ENCODE results near the gene MAPKAPK2. TPM values are rescaled to one million over a fixed set of nuclear protein-coding genes. Genes with fewer than 3 reads are reported as not detected.

MAPKAPK2 gene
- total and polyA plus RNA-seq, 12 donors, result 25.3 to 129 (median 85.0) TPM

DNA sequence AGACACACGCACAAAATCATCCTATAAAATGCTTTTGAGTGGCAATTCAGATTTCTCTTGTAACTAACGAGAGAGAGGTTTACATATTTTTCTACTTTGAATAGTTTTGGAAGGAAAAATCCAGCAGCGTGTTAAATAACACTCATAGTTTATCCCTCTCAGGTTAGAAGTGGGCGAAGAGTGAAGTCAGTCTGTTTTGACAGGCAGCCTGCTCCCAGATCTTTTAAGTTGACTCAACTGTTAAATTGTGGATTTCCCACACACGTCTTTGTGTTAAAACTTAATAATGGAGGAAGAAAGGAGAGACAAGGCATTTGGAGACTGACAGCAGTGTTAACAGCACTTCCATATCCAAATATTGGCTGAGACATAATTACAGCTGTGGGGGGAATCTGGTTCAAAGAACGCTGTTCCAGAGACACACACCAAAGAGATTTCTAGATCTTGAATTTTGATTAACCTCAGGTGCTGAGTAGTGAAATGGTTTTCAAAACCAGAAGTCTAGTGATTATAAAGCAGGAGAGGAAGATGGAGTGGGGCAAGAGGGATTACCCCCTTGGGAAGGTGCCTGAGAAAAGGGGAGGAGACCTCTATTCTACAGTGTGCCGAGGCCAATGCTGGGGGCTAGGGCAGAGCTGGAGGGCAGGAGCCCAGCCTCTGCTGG, 2.7 kb downstream of the MAPKAPK2 start:
- Histone ChIP-seq H3K27me3 (no peaks in the 10 kb centered on the region), H3K27ac (peak overlapping the region; percentile 18 to 100 (median 95)), H3K4me3 (peak overlapping the region in 1 of 4 donors; percentile 98), H3K4me1 (replicated peaks in 1 of 2) (peaks cover 51 to 64% of the 10 kb centered on the region in 2 donors), H3K36me3 (replicated peaks in 1 of 2) (no peaks in the 10 kb centered on the region), H3K9me3 (replicated peaks in 1 of 3) (no peaks in the 10 kb centered on the region)
- no peak for DNase-seq
- intact Hi-C loops (cut with DNase I), result loop anchor here in 1 of 2 donors (5.0 kb wide), 1 partner anchor 35 kb away; no protein-coding TSS in a partner anchor
- WGBS, 4 donors, result 45 to 58% (median 48%) methylated on average over 7 of the region's 7 CpGs
- TF ChIP-seq POLR2A (IDR thresholded peaks at IDR 0.05), result no peak
- TF ChIP-seq, protein P1, sequence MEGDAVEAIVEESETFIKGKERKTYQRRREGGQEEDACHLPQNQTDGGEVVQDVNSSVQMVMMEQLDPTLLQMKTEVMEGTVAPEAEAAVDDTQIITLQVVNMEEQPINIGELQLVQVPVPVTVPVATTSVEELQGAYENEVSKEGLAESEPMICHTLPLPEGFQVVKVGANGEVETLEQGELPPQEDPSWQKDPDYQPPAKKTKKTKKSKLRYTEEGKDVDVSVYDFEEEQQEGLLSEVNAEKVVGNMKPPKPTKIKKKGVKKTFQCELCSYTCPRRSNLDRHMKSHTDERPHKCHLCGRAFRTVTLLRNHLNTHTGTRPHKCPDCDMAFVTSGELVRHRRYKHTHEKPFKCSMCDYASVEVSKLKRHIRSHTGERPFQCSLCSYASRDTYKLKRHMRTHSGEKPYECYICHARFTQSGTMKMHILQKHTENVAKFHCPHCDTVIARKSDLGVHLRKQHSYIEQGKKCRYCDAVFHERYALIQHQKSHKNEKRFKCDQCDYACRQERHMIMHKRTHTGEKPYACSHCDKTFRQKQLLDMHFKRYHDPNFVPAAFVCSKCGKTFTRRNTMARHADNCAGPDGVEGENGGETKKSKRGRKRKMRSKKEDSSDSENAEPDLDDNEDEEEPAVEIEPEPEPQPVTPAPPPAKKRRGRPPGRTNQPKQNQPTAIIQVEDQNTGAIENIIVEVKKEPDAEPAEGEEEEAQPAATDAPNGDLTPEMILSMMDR (IDR thresholded peaks at IDR 0.05), result no peak

DNA sequence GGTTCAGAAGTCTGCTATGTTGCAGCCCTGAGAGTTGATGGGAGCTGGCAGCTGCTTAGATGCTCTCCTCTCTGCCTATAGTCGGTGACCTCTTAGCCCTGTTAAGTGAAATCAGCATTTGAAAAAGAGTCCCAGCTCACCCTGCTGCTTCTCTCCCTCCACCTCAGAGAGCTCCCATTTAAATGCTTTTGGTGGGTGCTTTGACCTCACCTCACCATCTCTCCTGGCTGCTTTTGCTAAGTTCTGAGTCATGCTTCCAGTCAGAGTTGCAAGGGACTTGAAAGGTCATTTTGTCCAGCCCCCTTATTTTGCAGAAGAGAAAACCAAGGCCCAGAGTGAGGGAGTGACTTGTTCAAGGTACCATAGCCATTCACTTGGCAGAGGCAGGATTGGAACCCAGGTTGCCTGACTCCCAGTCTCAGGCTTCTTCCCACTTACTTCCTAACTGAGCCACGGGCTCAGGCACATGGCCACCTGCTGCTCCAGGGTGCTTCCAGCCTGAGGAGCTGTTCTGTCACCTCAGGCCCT, 3.3 kb downstream of the MAPKAPK2 start:
- 31 to 56% (median 37%) methylated on average over 1 to 2 of the region's 2 CpGs for WGBS, 4 donors
- Histone ChIP-seq H3K4me1 (replicated peaks in 1 of 2) (peaks cover 57 to 70% of the 10 kb centered on the region in 2 donors), H3K27me3 (no peaks in the 10 kb centered on the region), H3K27ac (peak overlapping the region; percentile 18 to 100 (median 95)), H3K36me3 (replicated peaks in 1 of 2) (no peaks in the 10 kb centered on the region), H3K4me3 (peak overlapping the region in 1 of 4 donors; percentile 98), H3K9me3 (replicated peaks in 1 of 3) (no peaks in the 10 kb centered on the region)
- intact Hi-C loops (cut with DNase I), result loop anchor here in 1 of 2 donors (5.0 kb wide), 1 partner anchor 34 kb away; no protein-coding TSS in a partner anchor
- peak in 3 of 7 donors; percentile 50 to 70 (median 59) for DNase-seq
- TF ChIP-seq POLR2A (IDR thresholded peaks at IDR 0.05), result peak in 1 of 2 donors; percentile 45
- TF ChIP-seq, protein P1 (IDR thresholded peaks at IDR 0.05), result no peak

DNA sequence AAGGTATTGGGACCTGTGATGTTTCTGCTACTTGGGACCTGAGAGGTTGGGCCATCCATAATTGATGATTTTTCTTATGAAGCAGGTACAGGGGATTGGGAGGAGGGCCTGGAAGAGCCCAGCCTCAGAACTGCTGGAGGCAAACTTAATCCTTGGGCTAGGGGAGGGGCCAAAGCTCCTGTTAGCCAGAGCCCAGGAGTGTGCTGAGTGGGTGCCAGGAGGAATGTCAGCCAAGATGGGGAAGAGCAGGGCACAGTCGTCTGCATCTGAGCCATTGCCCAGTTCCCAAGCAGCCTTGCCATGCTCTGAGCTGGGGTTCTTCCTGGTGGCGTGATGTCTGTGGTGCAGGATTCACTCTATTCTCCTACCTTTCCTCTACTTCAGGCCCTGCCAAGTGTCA, 5.8 kb downstream of the MAPKAPK2 start:
- Histone ChIP-seq H3K36me3 (replicated peaks in 1 of 2) (no peaks in the 10 kb centered on the region), H3K27me3 (no peaks in the 10 kb centered on the region), H3K27ac (peak overlapping the region in 3 of 5 donors; percentile 50 to 94 (median 79)), H3K4me3 (no peak overlapping the region), H3K9me3 (replicated peaks in 1 of 3) (no peaks in the 10 kb centered on the region), H3K4me1 (replicated peaks in 1 of 2) (peaks cover 77 to 89% of the 10 kb centered on the region in 2 donors)
- TF ChIP-seq, protein P1 (IDR thresholded peaks at IDR 0.05), result no peak
- TF ChIP-seq POLR2A (IDR thresholded peaks at IDR 0.05), result peak in 1 of 2 donors; percentile 31
- DNase-seq, result peak; percentile 72 to 87 (median 81)
- intact Hi-C loops (cut with DNase I), result no loop called here
- 29 to 64% (median 49%) methylated on average over 2 of the region's 2 CpGs for WGBS, 4 donors

DNA sequence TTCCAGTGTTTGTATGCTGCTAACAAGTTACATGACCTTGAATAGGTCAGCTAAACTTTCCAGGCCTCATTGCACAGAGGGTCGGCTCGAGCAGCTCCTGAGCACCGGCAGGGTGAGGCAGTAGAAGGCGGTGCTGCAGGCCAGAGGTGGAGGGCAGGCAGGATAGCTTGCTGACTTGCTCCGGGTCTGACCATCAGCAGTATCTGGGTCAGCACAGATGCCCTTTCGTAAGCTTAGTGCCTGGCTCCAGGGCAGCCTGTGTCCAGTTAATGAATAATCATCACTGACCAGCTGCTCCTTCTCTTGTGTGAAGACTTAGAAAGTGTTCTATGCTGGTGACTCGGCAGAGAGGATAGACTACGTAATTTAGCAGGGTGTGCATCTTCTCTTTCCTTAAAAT, 6.9 kb downstream of the MAPKAPK2 start:
- peak in 1 of 2 donors; percentile 57 for TF ChIP-seq POLR2A (IDR thresholded peaks at IDR 0.05)
- TF ChIP-seq, protein P1 (IDR thresholded peaks at IDR 0.05), result no peak
- no peaks in the 10 kb centered on the region for H3K9me3 ChIP-seq (replicated peaks in 1 of 3)
- whole genome bisulfite sequencing, 4 donors, result 17 to 32% (median 24%) methylated on average over 2 to 8 of the region's 8 CpGs
- H3K27me3 ChIP-seq, result no peaks in the 10 kb centered on the region
- peaks cover 76 to 100% of the 10 kb centered on the region in 2 donors for H3K4me1 ChIP-seq (replicated peaks in 1 of 2)
- peak overlapping the region in 4 of 5 donors; percentile 82 to 94 (median 92) for H3K27ac ChIP-seq
- H3K36me3 ChIP-seq (replicated peaks in 1 of 2), result no peaks in the 10 kb centered on the region
- peak in 6 of 7 donors; percentile 69 to 89 (median 80) for DNase-seq
- no peak overlapping the region for H3K4me3 ChIP-seq
- intact Hi-C loops (cut with DNase I), result no loop called here

All from adrenal gland (tissue), 12 donors.